ENCODE measurements around the gene DLGAP4.
"Not testable (repeated sequence)": the region's sequence is repeated elsewhere in the genome, so short reads cannot be mapped to it uniquely, and the experiment has no call there.

Gene DLGAP4

DNA sequence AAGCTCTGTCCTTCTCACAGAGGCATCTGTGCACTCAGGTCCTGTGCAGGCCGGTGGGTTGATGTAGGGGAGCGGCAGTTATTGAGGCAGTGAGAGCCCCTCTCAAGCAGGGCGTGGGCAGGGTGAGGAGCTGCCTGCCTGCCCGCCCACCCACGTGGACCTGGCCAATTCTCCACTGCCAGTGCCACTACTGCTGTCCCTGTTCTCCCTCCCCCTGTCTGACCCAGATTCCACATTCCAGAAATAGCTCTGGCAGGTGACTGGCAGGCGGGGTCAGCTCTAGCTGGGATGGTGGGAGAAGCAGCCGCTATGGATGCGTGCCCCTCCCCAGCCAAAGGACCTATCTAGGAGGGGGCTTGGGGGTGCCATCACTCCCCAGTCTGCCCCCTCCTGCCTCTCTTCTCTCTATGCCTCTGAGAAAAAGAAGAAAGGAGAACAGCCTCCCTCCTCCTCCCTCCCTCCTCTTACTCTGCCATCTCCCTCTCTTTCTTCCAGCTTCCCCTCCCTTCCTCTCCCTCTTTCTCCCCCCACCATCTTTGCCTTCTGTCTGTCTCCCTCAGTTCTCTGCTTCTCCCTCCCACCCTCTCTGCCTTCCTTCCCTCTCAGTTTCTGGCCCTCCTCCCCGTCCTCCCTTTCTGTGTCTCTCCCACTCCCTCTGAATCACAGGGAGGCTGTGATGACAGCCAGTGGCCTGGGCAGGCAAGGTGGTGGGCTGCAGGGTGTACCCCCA lies 148.7 kb downstream of the DLGAP4 start:
- no peak for DNase-seq (ENCODE audit: low spot score)

DNA sequence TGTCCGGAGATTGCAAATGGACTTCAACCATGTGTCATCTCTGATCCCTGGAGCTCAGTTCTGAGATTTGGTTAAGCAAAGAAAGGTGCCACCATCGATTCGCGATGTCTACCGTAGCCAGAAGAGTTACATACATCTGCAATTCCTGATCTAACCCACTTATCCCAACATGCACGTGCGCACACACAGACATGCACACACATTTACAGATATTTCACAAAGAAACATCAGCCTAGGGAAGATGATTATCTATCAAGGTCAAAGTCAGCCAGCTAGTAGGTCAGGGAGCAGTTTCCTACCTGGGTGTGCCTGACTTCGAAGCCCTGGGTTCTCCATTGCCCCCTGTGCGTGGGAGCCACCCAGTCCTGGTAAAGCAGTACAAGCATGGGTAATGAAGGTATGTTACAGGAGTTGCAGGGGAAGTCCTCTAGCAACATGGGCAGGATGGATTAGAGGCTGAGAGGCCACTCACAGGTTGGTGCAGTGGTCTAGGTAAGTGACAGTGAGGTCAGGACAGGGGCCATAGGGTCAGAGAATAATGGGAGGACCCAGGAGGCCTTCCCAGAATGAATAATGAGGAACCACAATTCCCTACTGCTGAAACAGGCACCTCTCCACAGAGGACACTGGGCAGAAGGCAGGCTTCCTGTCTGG lies 150.0 kb downstream of the DLGAP4 start:
- no peak for DNase-seq (ENCODE audit: low spot score)

GRCh38 chr20:36460648-36461599 lies 154.8 kb downstream of the DLGAP4 start:
- peak; percentile 96 for DNase-seq (ENCODE audit: low spot score)

DNA sequence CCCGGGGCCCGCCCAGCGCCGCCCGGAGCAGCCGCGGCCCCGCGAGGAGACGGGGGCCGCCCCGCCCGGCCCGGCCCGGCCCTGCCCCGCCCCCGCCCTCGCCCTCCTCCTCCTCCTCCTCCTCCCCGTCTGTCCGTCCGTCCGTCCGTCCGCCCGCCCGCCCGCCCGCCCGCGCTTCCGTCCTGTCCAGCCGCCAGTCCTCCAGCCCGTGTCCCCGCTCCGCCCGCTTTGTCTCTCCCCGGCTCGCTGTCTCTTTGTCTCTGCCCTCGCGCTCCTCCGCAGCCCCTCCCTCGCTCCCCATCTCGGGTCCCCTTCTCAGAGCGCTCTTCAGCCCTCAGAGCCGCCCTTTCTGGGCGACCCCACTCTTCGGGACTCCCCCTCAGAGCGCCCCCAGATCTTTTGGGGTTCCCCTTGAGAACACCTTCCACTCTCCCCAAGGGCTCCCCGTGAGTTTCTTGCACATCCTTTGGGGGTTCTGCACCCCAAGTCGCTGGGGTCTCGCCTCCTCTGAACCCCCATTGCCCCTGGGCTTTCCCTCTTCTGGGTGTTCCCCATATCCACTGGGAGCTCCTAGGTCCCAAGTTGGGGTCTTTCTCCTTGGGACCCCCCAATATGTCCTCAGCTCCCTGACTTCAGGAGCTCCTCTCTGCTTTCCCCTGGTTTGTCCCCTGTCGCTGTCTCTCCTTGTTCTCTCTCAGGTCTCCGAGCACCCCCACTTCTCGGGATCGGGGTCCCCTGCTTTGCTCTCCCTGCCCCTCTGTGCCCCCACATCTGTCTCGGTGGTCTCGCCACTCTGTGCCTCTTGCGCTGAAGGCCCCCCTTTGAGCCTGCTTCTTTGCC lies 155.7 kb downstream of the DLGAP4 start:
- peak; percentile 83 for DNase-seq (ENCODE audit: low spot score)

GRCh38 chr20:36462440-36463211 lies 156.5 kb downstream of the DLGAP4 start:
- DNase-seq (ENCODE audit: low spot score), result peak; percentile 70

GRCh38 chr20:36463212-36464061 lies 157.3 kb downstream of the DLGAP4 start:
- DNase-seq (ENCODE audit: low spot score), result no peak

DNA sequence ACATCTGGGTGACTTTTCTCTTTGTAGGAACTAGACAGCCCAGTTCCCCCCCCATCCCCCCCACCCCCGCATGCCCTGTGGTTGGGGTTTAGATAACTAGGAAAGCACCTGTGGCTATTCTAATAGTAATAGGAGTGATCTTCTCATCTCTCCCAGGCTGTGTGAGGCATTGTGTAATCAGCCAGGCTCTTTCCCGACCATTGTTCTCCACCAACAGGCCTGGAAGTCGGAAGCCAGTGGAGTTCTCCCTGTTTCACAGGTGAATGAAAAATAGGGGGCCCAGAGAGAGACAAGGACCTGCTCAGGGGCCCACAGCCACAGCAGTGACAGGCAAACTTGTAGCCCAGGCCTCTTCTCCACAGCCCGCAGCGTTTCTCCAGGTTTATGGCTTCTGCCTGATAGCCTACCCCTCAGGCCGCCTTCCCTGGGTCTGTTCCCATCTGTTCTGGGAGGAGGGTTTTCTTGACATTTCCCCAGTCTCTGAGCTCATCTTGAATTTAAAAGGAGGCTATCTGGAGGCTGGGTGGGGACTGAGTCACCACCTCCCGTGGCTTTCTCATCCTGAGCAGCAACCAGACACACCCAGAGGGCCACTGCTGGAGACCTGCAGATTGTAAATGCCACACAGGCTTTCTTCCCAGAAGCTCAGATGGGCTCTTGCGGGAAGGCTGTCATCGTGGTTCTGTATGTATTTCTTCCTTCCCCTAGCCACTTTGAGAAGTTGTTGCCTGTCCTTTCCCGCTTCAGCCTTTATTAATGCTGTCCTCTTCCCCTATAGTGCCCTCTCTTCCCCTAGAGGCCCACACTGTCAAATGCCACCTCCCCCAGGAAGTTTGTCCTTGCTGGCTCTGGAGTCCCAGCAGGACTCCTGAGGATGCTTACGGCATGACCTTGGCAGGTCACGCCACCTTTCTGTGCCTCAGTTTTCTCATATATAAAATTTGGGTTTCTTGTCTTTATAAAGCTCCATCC lies 159.3 kb downstream of the DLGAP4 start:
- no peak for DNase-seq (ENCODE audit: low spot score)

- no peak for DNase-seq (ENCODE audit: low spot score)
Observed at GRCh38 chr20:36466089-36466488, 159.9 kb downstream of the DLGAP4 start.

DNA sequence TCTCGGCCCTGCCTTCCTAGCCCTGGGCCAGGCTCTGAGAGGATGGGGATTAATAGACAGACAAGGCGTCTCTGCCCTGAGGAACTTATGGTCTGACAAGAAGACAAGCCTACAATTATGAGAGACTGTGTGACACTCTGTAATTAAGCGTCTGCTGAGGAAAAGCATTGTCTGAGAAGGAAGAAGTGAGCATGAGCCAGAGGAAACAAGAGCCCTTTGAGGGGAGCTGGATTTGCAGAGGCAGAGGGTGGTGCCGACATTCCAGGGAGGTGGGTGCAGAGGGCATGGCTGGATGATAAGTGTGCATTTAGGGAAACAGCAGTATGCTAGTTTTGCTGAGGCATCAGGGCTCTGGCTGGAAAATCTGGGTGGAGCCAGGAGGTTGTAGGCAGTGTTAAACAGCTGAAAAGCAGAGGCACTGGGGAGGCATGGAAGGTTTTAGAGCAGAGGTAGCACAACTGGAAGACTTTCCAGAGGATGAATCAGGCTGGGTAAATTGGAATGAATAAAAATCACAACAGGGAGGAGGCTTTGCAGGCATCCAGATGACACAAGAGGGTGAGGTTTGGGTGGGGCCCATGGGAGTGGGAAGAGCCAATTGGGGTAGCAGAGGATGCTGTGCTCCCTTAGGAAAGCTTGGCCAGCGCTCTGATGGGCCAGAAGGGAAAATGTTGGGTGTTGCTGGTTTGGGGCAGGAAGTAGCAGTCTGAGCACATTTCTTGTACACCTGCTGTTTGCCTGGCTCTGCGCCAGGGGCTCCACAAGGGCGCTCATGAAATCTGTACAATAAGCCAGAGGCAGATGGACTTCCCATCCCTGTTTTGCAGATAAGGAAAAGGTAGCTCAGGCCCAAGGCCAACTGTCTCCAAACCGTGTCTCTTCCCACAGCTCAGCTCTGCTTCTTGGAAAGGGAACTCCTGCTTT lies 161.2 kb downstream of the DLGAP4 start:
- DNase-seq (ENCODE audit: low spot score), result no peak

DNA sequence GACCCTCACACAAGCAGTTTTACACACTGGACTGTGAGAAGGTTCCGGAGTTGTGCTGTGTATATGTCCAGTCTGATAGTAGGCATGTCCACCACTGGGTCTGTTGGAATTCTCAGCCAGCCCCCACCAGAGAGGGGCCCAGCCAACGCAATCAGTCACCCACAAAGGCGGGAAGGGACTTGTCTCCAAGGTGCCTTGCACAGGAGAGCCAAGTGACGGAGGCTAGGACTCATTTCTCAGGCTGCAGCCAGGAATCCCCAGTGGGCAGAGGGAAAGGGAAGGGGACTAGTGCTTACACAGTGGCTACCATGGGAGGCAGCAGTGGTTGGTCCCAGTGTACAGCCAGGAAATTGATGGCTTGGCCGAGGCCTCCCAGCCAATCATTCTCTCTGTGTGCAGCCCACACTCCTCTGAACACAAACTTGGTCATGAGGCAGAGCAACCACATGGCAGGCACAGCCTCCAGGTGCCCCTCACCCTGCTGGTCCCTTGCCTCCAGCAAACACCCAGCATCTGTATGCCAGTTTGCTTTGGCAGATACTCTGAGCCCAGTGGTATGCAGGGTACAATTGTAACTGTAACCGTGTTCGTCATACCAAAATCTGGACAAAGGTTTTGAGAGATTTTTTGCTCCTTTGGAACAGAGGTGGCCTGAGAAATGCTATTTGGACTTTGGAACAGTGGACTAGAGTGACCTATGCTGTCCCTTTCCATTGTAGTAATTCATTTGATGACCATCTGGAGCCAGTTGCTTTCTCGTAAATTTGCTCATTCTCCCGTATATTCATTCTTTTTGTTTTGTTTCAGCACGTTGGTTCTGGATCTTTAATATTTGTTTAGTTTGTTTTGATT lies 162.2 kb downstream of the DLGAP4 start:
- DNase-seq (ENCODE audit: low spot score), result no peak

DNA sequence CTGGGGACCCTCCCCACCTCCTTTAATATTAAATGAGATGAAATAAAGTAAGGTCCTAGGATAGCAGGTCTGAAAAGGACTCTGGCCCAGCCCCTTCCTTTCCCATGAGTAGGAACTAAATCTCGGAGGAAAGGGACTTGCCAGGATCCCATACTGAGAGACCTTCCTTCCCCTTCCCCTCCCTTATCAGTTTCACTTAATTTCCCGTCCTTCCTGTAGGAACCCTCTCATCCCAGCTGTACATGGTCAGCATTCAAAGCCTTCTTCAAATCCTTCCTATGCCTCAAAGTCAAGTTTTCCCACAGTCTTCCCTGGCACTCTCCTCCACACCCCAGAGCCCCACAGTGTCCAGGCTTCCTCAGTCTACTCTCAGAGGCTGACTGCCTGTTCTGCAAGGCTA lies 163.8 kb downstream of the DLGAP4 start:
- no peak for DNase-seq (ENCODE audit: low spot score)

DNA sequence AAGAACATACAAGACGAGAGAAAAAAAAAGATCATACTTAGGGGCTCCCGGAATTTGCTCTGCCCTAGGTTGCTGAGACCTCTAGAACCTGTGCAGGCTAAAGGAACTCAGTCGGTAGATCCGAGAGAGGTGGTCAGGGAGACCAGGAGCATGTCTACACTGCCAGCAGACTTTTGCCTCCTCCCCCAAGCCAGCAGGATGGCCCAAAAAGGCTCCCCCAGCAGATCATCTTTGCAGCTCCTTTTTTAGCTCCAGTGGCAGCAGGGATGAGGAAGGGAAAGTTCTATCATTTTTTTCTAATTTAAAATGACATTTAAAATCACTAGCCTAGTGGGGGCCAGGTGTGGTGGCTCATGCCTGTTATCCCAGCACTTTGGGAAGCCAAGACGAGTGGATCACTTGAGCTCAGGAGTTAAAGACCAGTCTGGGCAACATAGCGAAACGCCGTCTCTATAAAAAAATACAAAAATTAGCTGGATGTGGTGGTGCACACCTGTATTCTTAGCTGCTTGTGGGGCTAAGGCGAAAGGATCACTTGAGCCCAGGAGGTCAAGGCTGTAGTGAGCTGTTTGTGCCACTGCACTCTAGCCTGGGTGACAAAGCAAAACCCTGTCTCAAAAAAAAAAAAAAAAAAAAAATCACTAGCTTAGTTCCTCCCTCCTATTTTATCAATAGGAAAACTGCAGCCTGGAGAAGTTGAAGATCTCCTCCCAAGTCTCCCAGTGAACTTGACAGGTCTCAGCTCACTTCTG lies 165.9 kb downstream of the DLGAP4 start:
- no peak for DNase-seq (ENCODE audit: low spot score)

GRCh38 chr20:36472637-36473090 lies 166.5 kb downstream of the DLGAP4 start:
- no peak for DNase-seq (ENCODE audit: low spot score)

- DNase-seq (ENCODE audit: low spot score), result no peak
Observed at GRCh38 chr20:36473164-36473563, 167.0 kb downstream of the DLGAP4 start.

DNA sequence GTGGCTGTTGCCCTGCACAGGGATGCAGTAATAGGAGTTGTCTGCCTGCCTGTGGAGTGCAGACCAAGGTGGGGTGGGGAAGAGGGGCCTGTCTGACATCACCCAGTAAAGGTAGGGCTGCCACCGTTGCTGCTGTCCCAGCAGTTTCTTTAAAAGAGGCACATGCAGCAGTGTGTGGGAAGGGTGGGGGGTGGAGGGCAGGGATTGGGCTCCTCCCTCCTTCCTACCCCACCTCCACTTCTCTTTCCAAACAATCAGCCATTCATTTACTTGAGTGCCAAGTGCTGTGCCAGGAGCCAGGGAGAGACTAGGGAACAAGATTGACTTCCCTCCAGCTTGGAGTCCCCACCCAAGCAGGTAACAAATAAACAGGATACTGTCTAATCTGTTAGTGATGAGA lies 168.4 kb downstream of the DLGAP4 start:
- no peak for DNase-seq (ENCODE audit: low spot score)

GRCh38 chr20:36475054-36475453 lies 168.9 kb downstream of the DLGAP4 start:
- not testable (repeated sequence) for DNase-seq (ENCODE audit: low spot score)
